Measurements from ENCODE around the gene PDP2.

PDP2 gene

DNA sequence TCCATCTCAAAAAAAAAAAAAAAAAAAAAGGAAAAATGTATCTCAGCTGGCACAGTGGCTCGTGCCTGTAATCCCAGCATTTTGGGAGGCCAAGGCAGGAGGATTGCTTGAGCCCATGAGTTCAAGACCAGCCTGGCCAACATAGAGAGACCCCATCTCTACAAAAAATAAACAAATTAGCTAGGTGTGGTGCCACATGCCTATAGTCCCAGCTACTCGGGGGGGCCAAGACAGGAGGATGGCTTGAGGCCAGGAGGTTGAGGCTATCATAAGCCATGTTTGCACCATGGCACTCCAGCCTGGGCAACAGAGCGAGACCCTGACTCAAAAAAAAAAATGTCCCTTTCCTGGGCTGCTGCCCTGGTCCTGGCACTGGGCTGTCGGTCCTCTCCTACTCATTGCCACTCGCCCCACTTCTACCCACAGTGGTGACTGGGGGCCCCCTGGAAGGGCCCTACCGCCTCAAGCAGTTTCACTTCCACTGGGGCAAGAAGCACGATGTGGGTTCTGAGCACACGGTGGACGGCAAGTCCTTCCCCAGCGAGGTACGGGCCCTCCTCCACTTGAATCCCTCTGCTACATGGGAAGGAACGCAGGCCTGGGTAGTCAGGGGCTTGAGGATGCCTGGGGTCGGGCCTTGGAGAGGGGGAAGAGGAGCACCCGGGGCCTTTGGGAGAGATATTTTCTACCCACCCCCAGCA, 30.1 kb upstream of the PDP2 start:
- H3K4me3 ChIP-seq (ENCODE audit: low read depth, low read length): no peak overlapping the region
- DNase-seq (ENCODE audit: low read depth, low spot score): no peak
- TF ChIP-seq, protein P1, sequence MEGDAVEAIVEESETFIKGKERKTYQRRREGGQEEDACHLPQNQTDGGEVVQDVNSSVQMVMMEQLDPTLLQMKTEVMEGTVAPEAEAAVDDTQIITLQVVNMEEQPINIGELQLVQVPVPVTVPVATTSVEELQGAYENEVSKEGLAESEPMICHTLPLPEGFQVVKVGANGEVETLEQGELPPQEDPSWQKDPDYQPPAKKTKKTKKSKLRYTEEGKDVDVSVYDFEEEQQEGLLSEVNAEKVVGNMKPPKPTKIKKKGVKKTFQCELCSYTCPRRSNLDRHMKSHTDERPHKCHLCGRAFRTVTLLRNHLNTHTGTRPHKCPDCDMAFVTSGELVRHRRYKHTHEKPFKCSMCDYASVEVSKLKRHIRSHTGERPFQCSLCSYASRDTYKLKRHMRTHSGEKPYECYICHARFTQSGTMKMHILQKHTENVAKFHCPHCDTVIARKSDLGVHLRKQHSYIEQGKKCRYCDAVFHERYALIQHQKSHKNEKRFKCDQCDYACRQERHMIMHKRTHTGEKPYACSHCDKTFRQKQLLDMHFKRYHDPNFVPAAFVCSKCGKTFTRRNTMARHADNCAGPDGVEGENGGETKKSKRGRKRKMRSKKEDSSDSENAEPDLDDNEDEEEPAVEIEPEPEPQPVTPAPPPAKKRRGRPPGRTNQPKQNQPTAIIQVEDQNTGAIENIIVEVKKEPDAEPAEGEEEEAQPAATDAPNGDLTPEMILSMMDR (IDR thresholded peaks at IDR 0.05; ENCODE audit: low read depth, low read length): no peak
- in situ Hi-C loops (cut with HindIII; ENCODE audit: low sequenced_read_pairs): no loop called here

DNA sequence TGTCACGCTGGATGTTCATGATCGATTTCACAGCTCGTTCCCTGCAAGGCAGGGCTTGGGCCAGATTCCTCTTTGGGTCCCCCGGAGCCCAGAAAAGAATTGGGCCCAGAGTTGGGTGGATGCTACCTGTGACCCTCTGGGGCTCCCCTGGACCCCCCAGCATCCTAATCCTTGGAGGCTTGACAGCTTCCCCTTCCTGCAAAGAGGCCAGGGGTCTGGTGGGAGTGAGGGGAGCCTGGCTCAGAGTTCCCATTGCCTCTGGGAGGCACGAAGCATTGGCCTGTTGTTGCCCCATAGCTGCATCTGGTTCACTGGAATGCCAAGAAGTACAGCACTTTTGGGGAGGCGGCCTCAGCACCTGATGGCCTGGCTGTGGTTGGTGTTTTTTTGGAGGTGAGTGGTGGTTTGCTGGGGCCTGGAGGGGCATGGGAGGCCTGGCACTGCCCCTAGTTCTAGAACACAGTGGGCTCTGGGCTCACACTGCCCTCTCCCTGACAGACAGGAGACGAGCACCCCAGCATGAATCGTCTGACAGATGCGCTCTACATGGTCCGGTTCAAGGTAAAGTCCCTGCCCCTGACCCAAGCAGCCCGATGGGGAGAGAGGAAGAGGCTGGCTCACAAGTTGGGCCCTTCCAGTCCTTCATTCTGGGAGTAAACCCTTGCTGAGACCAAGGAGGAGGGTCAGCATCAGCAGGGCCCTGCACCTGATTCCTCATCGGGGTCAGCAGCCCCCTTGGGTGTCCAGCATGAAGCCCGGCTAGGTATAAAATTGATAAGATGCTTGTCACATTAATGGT, 28.9 kb upstream of the PDP2 start:
- no peak for DNase-seq (ENCODE audit: low read depth, low spot score)
- TF ChIP-seq, protein P1 (IDR thresholded peaks at IDR 0.05; ENCODE audit: low read depth, low read length): no peak
- H3K4me3 ChIP-seq (ENCODE audit: low read depth, low read length): no peak overlapping the region
- in situ Hi-C loops (cut with HindIII; ENCODE audit: low sequenced_read_pairs): no loop called here

DNA sequence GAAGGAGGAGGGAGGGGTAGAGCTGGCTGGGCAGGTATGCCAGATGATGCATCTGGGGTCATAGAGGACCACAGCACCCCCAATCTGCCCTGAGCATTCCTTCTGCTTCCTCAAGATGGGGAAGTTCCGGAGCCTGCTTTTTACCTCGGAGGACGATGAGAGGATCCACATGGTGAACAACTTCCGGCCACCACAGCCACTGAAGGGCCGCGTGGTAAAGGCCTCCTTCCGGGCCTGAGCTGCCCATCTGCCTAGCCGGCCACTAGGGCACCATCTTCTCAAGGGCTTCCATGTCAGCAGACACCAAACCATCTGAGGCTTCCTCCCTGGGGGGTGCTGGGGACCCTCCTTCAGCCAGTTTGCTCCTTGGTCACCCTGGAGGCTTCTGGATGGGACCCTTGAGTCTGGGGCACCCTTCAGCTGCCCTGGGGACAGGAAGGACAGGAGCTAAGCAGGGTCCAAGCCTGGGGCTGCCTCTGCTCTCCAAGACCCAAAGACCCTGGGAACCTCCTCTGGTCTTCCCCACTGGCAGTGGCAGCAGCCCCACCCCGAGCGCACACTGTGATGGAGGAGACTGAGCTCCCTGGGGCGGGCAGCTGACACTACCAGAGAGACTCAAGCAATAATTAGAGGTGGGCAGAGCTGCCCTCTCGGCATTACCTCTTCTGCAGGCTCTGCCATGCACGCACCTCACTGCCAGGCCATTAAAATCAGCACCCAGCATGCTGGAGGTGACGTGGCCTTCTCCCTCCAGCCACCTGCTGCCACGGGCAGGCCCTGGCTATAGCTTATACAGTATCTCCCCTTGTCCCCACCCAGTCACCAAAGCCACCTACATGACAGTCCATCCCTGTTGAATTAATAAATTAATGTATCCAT, 26.8 kb upstream of the PDP2 start:
- TF ChIP-seq, protein P1 (IDR thresholded peaks at IDR 0.05; ENCODE audit: low read depth, low read length): no peak
- in situ Hi-C loops (cut with HindIII; ENCODE audit: low sequenced_read_pairs): no loop called here
- no peak overlapping the region for H3K4me3 ChIP-seq (ENCODE audit: low read depth, low read length)
- no peak for DNase-seq (ENCODE audit: low read depth, low spot score)

DNA sequence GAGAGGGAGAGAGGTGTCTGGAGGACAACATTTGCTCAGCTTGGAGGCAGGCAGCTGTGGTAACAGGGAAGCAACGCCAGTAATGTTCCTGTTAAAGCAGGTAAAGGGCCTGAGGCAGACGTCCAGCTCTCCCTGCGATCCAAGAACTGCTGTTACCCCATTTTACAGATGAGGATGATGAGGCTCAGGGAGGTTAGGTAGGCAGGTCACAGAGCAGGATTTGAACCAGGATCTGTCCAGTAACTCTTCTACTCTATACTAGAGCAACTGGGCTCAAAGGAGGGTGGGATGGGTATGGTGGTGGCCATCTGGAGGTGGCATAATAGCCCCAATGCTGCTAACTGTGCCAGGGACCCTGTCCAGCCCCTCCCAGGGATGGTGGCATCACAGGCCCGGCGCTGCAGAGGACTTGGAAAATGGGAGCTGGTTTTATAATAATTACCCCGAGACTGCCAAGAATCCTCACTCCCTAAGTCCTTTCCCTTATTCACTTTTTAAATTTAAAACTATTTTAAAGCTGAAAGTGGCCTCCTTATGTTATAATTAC, 24.1 kb upstream of the PDP2 start:
- no peak overlapping the region for H3K4me3 ChIP-seq (ENCODE audit: low read depth, low read length)
- in situ Hi-C loops (cut with HindIII; ENCODE audit: low sequenced_read_pairs): no loop called here
- TF ChIP-seq, protein P1 (IDR thresholded peaks at IDR 0.05; ENCODE audit: low read depth, low read length): no peak
- DNase-seq (ENCODE audit: low read depth, low spot score): no peak

DNA sequence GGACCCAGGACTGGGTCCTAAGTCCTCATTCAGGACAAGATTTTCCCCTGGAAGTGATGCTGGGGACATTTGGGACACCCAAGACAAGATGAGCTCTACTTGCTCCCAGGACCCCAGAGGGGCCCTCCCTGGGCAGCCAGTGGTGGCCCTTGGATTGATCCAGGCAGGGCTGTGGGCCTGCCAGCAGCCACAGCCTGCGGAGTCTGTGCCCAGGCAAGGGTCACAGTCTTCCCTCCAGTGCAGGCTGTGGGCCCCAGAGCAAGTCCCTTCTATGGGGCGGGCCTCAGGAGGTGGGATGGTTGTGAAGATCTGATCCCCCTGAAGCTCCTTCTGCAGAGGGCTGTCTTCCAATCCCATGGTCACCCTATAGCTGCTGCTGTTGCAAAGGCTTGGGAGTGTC, 23.5 kb upstream of the PDP2 start:
- in situ Hi-C loops (cut with HindIII; ENCODE audit: low sequenced_read_pairs): no loop called here
- TF ChIP-seq, protein P1 (IDR thresholded peaks at IDR 0.05; ENCODE audit: low read depth, low read length): no peak
- no peak for DNase-seq (ENCODE audit: low read depth, low spot score)
- H3K4me3 ChIP-seq (ENCODE audit: low read depth, low read length): no peak overlapping the region

DNA sequence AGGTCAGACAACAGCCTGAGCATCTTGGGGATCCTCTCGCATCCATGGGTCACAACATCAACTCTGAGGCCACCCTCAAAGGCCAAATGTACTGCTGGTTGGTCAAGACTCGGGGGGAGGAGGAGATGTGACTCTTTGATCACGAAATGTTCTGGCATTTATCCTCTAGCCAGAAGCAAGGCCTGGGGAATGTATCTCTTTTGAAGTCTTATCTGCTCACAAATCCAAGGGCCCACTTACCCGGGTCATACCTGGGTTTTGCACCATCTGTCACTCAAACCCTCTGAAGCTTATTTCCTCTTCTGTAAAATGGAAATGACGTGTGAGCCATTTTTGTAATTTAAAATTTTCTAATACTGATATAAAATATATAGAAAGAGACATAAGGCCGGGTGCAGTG, 22.9 kb upstream of the PDP2 start:
- no peak overlapping the region for H3K4me3 ChIP-seq (ENCODE audit: low read depth, low read length)
- TF ChIP-seq, protein P1 (IDR thresholded peaks at IDR 0.05; ENCODE audit: low read depth, low read length): no peak
- DNase-seq (ENCODE audit: low read depth, low spot score): no peak
- in situ Hi-C loops (cut with HindIII; ENCODE audit: low sequenced_read_pairs): no loop called here

All from astrocyte of the spinal cord (primary cell).